ENCODE results near the gene CYB5R4. TPM values are rescaled to one million over a fixed set of nuclear protein-coding genes. Genes with fewer than 3 reads are reported as not detected.
"Not testable (repeated sequence)": the region's sequence is repeated elsewhere in the genome, so short reads cannot be mapped to it uniquely, and the experiment has no call there.

CYB5R4 gene
- total RNA-seq, 2 donors from 2014 or later, result 35.6 to 48.6 TPM

DNA sequence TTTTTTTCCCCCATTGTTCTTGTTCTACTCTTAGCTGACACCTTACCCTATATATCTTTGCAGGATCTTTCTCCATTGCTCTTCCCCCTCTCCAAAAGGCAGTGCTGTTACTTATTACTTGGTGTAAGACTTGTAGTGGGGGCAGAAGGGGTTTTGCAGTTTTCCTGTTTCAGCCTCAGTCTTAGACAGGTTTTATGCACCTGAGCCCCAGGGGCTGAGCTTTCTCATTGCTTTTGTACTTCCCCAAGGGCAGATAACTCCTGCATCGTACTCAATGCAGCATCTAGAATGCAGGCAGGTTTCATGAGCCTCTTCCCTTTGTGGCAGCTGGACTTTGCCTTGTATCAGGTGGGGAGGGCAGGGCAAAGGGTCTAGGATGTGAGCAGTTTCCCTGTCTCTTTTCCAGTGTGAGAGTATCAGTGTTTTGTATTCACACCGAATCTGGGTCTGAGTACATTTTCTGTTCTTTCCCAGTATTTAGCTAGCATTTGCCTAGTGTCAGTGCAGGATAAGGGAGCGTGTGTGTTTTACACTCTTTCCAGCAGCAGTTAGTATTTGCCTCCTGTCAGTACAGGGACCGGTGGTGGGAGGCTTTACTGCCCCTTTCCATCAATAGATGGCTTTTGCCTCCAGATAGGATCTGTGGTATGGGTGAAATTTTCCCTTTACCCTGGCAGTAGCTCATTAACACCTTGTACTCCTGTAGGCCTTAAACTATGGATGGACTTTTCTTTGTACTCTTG, 19.6 kb downstream of the CYB5R4 start:
- Mint-ChIP-seq H3K27me3 (no peaks in the 10 kb centered on the region), H3K27ac (peak overlapping the region; percentile 39), H3K36me3 (ENCODE audit: low read depth) (no peaks in the 10 kb centered on the region), H3K4me3 (no peak overlapping the region), H3K4me1 (peaks cover 32% of the 10 kb centered on the region), H3K9me3 (no peaks in the 10 kb centered on the region)
- ATAC-seq (replicated peaks), result no peak

DNA sequence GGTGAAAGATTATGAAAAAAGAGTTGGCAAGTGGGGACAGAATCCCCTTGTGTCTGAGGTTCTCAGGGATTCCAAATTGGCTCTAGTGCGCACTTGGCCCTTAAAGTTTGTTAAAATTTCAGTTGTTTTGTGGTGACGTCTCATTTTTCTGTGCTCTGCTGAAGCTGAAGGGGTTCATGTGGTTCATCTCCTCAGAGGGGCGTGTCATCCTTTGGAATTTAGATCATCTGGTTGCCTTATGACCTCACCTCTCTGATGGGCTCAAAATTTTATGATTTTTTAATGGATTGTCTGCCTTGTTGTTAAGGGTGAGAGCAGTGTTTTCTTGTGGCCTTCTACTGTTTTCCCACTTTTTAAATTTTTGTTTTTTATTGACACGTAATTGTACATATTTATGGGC, 20.3 kb downstream of the CYB5R4 start:
- H3K9me3 Mint-ChIP-seq, result no peaks in the 10 kb centered on the region
- no peak overlapping the region for H3K4me3 Mint-ChIP-seq
- no peak for ATAC-seq (replicated peaks)
- H3K4me1 Mint-ChIP-seq, result peaks cover 32% of the 10 kb centered on the region
- no peak overlapping the region for H3K27ac Mint-ChIP-seq
- H3K27me3 Mint-ChIP-seq, result no peaks in the 10 kb centered on the region
- H3K36me3 Mint-ChIP-seq (ENCODE audit: low read depth), result no peaks in the 10 kb centered on the region

DNA sequence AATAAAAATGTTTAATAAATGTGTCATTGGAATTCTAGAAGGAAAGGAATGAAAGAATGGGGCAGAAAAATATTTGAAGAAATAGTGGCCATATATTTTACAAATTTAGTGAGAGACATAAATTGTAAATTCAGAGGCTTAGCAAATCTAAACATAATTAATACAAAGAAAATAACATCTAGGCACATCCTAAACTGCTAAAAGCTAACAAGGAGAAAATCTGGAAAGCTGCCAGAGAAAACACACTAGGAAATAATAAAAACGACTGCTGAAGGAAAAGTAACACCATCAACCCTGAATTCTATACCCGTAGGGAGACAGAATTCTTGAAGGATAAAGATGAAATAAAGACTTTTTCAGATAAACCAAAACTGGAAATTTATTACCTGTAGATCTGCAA, 23.8 kb downstream of the CYB5R4 start:
- Mint-ChIP-seq H3K27ac (no peak overlapping the region), H3K4me1 (peaks cover 27% of the 10 kb centered on the region), H3K27me3 (no peaks in the 10 kb centered on the region), H3K9me3 (no peaks in the 10 kb centered on the region), H3K4me3 (no peak overlapping the region), H3K36me3 (ENCODE audit: low read depth) (no peaks in the 10 kb centered on the region)
- no peak for ATAC-seq (replicated peaks)

DNA sequence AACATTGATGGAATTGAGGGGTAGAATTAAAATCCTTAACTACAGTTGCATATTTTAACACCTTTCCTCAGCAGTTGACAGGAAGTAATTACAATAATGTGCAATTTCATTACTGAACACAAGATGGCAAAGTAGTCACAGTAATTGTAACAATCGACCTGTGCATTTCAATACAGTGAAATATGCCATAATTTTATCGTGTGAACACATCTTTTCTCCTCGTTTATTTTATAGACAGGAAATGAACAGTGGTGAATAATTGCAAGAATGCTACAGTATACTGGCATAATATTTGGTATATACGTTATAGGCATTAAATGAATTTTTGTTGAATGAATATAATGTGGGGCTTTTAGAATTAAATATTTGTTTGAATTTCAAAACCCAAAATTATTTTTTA, 25.0 kb downstream of the CYB5R4 start:
- peak; percentile 60 for ATAC-seq (replicated peaks)
- Mint-ChIP-seq H3K36me3 (ENCODE audit: low read depth) (peaks cover 2% of the 10 kb centered on the region), H3K27ac (no peak overlapping the region), H3K4me3 (no peak overlapping the region), H3K27me3 (no peaks in the 10 kb centered on the region), H3K9me3 (no peaks in the 10 kb centered on the region), H3K4me1 (peaks cover 21% of the 10 kb centered on the region)

DNA sequence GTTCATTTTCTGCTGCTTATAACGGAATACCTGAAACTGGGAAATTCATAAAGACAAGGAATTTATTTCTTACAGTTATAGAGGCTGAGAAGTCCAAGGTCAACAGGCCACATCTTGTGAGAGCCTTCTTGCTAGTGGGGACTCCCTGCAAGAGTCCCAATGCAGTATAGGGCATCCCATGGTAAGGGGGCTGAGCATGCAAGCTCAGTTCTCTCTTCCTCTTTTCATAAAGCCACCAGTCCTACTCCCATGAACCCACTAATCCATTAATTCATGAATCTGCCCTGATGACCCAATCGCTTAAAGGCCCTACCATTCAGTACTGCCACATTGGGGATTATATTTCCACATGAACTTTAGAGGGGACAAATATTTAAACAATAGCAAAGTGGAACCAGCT, 26.5 kb downstream of the CYB5R4 start:
- Mint-ChIP-seq H3K27ac (no peak overlapping the region), H3K36me3 (ENCODE audit: low read depth) (peaks cover 11% of the 10 kb centered on the region)
- no peak for ATAC-seq (replicated peaks)

DNA sequence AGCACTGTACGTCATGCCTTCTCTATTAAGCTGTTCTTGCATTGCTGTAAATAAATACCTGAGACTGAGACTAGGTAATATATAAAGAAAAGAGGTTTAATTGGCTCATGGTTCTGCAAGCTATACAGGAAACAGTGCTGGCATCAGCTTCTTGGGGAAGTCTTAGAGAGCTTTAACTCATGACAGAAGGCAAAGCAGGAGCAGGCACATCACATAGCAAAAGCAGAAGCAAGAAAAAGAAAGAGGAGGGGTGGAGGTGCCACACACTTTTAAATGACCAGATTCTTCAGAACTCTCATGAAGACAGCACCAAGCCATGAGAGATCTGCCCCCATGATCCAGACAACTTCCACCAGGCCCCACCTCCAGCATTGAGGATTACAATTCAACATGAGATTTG, 30.1 kb downstream of the CYB5R4 start:
- peaks cover 9% of the 10 kb centered on the region for H3K4me1 Mint-ChIP-seq
- H3K9me3 Mint-ChIP-seq, result no peaks in the 10 kb centered on the region
- H3K27me3 Mint-ChIP-seq, result no peaks in the 10 kb centered on the region
- ATAC-seq (replicated peaks), result no peak
- H3K27ac Mint-ChIP-seq, result no peak overlapping the region
- no peak overlapping the region for H3K4me3 Mint-ChIP-seq
- H3K36me3 Mint-ChIP-seq (ENCODE audit: low read depth), result peaks cover 26% of the 10 kb centered on the region

More for the DNA sequence above, 26.5 kb downstream of the CYB5R4 start:
- Mint-ChIP-seq H3K4me3 (no peak overlapping the region), H3K4me1 (peaks cover 14% of the 10 kb centered on the region), H3K27me3 (no peaks in the 10 kb centered on the region), H3K9me3 (no peaks in the 10 kb centered on the region)

DNA sequence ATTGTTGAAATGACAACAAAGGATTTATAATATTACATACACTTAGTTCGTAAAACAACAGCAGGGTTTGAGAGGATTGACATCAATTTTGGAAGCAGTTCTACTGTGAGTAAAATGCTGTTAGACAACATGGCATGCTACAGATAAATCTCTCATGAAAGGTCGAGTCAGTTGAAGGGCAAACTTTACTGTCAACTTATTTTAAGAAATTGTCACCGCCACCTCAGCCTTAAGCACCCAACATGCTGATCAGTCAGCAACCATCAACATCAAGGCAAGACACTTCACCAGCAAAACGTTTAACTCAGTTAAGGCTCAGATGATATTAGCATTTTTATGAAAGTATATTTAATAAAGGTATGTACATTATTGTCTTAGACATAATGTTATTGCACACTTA, 31.0 kb downstream of the CYB5R4 start:
- no peak for ATAC-seq (replicated peaks)
- H3K4me3 Mint-ChIP-seq, result no peak overlapping the region
- H3K4me1 Mint-ChIP-seq, result peaks cover 8% of the 10 kb centered on the region
- no peaks in the 10 kb centered on the region for H3K27me3 Mint-ChIP-seq
- no peaks in the 10 kb centered on the region for H3K9me3 Mint-ChIP-seq
- peaks cover 35% of the 10 kb centered on the region for H3K36me3 Mint-ChIP-seq (ENCODE audit: low read depth)
- H3K27ac Mint-ChIP-seq, result no peak overlapping the region

DNA sequence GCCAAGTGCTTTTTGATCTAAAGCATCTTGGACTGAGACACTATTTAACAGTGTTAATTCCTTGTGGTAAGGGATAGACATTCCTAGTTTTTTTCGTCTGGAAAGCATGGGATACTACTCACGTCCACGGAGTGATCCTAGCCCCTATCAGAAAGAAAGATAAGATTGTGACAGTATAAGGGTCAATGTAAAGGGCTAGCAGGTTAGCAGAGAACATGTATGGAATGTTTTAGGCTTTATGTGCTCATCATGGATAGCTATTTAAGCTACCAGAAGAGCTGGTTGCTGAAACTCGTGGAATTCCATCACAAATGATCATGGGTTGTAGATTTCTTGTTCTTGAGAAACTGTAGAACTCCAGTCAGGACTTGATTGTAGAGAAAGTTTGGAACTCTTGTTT, 32.1 kb downstream of the CYB5R4 start:
- Mint-ChIP-seq H3K4me1 (peaks cover 8% of the 10 kb centered on the region), H3K27me3 (no peaks in the 10 kb centered on the region), H3K36me3 (ENCODE audit: low read depth) (peaks cover 45% of the 10 kb centered on the region), H3K9me3 (no peaks in the 10 kb centered on the region), H3K27ac (no peak overlapping the region), H3K4me3 (no peak overlapping the region)
- no peak for ATAC-seq (replicated peaks)

DNA sequence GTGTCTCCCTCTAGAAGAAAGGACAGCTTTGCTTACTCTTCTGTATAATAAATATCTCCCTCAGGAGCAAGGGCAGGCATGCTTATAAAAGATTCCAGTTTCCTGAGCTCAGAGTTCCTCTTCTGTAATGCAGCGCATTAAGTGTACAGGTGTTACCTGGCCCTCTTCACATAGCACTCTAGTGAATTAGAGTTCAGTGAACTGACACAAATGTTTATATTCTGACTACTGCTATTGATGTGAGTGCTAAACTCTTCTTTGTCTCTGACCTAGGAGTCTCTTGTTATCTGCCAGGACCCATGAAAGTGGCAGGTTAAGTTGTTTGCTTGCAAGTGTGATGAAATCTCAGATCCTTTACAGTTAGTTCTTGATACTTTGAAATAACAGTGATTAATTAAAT, 33.5 kb downstream of the CYB5R4 start:
- no peak overlapping the region for H3K4me3 Mint-ChIP-seq
- H3K36me3 Mint-ChIP-seq (ENCODE audit: low read depth), result peaks cover 46% of the 10 kb centered on the region
- no peak overlapping the region for H3K27ac Mint-ChIP-seq
- H3K27me3 Mint-ChIP-seq, result no peaks in the 10 kb centered on the region
- ATAC-seq (replicated peaks), result no peak
- no peaks in the 10 kb centered on the region for H3K9me3 Mint-ChIP-seq
- H3K4me1 Mint-ChIP-seq, result peaks cover 8% of the 10 kb centered on the region

DNA sequence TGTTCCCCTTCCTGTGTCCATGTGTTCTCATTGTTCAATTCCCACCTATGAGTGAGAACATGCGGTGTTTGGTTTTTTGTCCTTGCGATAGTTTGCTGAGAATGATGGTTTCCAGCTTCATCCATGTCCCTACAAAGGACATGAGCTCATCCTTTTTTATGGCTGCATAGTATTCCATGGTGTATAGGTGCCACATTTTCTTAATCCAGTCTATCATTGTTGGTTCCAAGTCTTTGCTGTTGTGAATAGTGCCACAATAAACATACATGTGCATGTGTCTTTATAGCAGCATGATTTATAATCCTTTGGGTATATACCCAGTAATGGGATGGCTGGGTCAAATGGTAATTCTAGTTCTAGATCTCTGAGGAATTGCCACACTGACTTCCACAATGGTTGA, 37.6 kb downstream of the CYB5R4 start:
- not testable (repeated sequence) for H3K27me3 Mint-ChIP-seq; H3K27ac Mint-ChIP-seq; ATAC-seq (replicated peaks); H3K4me3 Mint-ChIP-seq; H3K9me3 Mint-ChIP-seq
- peaks cover 15% of the 10 kb centered on the region for H3K4me1 Mint-ChIP-seq
- peaks cover 35% of the 10 kb centered on the region for H3K36me3 Mint-ChIP-seq (ENCODE audit: low read depth)

DNA sequence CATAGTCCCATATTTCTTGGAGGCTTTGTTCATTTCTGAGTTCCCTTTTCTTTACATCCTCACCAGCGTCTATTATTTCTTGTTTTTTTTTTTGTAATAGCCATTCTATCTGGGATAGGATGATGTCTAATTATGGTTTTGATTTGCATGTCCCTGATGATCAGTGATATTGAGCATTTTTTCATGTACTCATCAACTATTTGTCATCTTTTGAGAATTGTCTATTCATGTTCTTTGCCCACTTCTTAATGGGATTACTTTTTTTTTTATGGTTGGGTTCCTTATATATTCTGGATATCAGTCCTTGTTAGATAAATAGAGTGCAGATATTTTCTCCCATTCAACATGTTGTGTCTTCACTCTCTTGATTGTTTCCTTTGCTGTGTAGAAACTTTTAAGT, 42.1 kb downstream of the CYB5R4 start:
- Mint-ChIP-seq H3K9me3 (peaks cover 13% of the 10 kb centered on the region), H3K4me3 (no peak overlapping the region), H3K4me1 (peaks cover 14% of the 10 kb centered on the region), H3K36me3 (ENCODE audit: low read depth) (peaks cover 18% of the 10 kb centered on the region), H3K27ac (no peak overlapping the region), H3K27me3 (no peaks in the 10 kb centered on the region)
- no peak for ATAC-seq (replicated peaks)

DNA sequence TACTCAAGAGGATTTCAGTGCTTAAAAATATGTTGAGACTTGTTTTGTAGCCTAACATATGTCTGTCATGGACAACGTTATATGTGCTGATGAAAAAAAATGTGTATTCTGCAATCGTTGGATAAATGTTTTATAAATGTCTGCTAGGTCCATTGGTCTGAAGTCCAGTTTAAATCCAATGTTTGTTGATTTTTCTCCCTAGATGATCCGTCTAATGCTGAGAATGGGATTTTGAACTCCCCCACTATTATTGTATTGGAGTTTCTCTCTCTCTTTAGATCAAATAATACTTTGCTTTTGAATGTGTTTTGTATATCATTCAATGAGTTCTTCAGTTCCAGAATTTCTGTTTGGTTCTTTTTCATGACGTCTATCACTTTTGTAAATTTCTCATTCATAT, 44.9 kb downstream of the CYB5R4 start:
- no peak overlapping the region for H3K27ac Mint-ChIP-seq

DNA sequence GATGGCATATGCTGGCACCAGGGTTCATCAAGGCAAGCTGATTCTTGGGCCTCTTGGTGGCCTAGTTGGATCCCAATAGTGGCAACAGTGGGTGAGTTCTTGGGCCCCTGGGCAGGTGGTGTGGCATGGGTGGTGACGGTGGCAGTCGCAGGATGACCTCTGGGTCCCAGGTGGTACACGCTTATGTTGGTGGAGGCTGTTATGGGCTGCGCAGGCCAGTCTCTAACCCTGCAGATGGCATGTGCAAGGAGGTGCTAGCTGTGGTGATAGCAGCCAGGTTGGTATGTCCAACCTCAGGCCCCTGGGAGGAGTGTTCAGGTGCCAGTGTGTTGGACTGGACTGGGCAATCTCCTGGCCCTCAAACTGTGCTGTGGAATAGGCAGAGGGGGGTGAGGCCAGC, 46.2 kb downstream of the CYB5R4 start:
- Mint-ChIP-seq H3K36me3 (ENCODE audit: low read depth) (peaks cover 50% of the 10 kb centered on the region), H3K27me3 (no peaks in the 10 kb centered on the region), H3K9me3 (peaks cover 13% of the 10 kb centered on the region), H3K4me1 (peaks cover 26% of the 10 kb centered on the region), H3K27ac (no peak overlapping the region), H3K4me3 (no peak overlapping the region)
- ATAC-seq (replicated peaks), result no peak

More for the DNA sequence above, 44.9 kb downstream of the CYB5R4 start:
- no peaks in the 10 kb centered on the region for H3K27me3 Mint-ChIP-seq
- no peak overlapping the region for H3K4me3 Mint-ChIP-seq
- H3K9me3 Mint-ChIP-seq, result peaks cover 13% of the 10 kb centered on the region
- peaks cover 39% of the 10 kb centered on the region for H3K36me3 Mint-ChIP-seq (ENCODE audit: low read depth)
- no peak for ATAC-seq (replicated peaks)
- H3K4me1 Mint-ChIP-seq, result peaks cover 22% of the 10 kb centered on the region

DNA sequence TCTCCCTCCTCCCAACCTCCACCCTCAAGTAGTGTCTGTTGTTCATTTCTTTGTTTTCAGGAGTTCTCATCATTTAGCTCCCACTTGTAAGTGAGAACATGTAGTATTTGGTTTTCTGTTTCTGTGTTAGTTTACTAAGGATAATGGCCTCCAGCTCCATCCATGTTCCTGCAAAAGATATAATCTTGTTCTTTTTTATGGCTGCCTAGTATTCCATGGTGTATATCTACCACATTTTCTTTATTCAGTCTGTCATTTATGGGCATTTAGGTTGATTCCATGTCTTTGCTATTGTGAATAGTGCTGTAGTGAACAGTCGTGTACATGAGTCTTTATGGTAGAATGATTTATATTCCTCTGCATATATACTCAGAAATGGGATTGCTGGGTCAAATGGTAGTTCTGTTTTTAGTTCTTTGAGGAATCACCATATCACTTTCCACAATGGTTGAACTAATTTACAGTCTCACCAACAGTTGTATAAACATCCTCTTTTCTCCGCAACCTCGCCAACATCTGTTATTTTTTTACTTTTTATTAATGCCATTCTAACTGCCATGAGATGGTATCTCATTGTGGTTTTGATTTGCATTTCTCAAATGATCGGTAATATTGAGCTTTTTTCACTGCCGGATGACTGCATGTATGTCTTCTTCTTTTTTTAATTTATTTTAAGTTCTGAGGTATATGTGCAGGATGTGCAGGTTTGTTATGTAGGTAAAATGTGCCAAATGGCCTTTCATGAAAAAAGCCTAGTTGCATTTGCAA, 48.3 kb downstream of the CYB5R4 start:
- not testable (repeated sequence) for ATAC-seq (replicated peaks); H3K9me3 Mint-ChIP-seq; H3K4me3 Mint-ChIP-seq; H3K27ac Mint-ChIP-seq; H3K27me3 Mint-ChIP-seq
- Mint-ChIP-seq H3K4me1 (peaks cover 17% of the 10 kb centered on the region), H3K36me3 (ENCODE audit: low read depth) (peaks cover 68% of the 10 kb centered on the region)

DNA sequence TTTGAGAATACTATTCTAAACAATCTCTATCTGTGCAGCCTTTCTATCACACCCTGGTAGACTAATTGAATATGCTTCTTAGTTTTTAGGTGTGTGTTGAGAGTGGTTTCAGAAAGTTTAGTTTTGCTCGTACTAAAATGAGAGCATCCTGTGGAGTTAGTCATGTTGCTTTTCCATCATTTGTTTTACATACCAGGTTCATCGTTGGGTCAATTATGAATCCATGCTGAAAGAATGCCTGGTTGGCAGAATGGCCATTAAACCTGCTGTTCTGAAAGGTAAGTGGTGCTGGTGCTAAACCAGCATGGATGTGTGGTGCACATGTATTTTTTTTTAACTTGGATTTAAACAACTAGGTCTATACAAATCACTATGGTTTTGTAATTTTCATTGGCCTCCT, 49.3 kb downstream of the CYB5R4 start:
- no peak overlapping the region for H3K4me3 Mint-ChIP-seq
- ATAC-seq (replicated peaks), result no peak
- no peaks in the 10 kb centered on the region for H3K9me3 Mint-ChIP-seq
- no peak overlapping the region for H3K27ac Mint-ChIP-seq
- H3K36me3 Mint-ChIP-seq (ENCODE audit: low read depth), result peaks cover 66% of the 10 kb centered on the region
- no peaks in the 10 kb centered on the region for H3K27me3 Mint-ChIP-seq
- peaks cover 17% of the 10 kb centered on the region for H3K4me1 Mint-ChIP-seq

All from activated T-helper 17 cell treated with anti-CD3 and anti-CD28 coated beads, Interleukin-2, amount 50 U/mL, for 72 hours (primary cell).